OCI-LY1 (cell line): ENCODE data around the gene TMEM139.
"Not testable (repeated sequence)": the region's sequence is repeated elsewhere in the genome, so short reads cannot be mapped to it uniquely, and the experiment has no call there.

Source experiments
- CTCF ChIP-seq: fragments of 200-600 bp; sonication (generic), shearing (Covaris generic); IDR thresholded peaks from 2 replicates; pipeline ENCODE4 v1.5.1; 2017; ENCODE audit warnings: mild to moderate bottlenecking, antibody characterized with exemption, low read length, moderate library complexity, mixed read lengths
- EZH2 ChIP-seq: fragments of 200-600 bp; sonication (generic), shearing (Covaris generic); IDR thresholded peaks from 2 replicates; pipeline ENCODE4 v1.8.0; 2017; ENCODE audit warnings: borderline replicate concordance, mixed run types, mild to moderate bottlenecking, antibody characterized with exemption, low read length, moderate library complexity, mixed read lengths

DNA sequence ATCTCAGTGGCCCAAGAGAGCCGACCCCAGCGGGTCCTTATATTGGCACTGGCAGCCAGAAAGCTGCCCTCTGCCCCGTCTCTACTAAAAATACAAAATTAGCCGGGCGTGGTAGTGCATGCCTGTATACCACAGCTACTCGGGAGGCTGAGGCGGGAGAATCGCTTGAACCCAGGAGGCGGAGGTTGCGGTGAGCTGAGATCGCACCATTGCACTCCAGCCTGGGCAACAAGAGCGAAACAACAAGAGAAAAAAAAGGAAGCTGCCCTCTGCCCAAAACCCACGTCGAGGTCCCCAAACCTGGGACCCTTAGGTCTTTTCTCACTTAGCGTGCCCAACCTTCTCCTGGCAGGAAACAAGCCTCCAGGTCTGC, 20.6 kb upstream of the TMEM139 start:
- not testable (repeated sequence) for TF ChIP-seq CTCF, EZH2
